Measurements from ENCODE around the gene MIGA2. TPM values are rescaled to one million over a fixed set of nuclear protein-coding genes. Genes with fewer than 3 reads are reported as not detected.

MIGA2 gene
- total and polyA plus RNA-seq, 2 of the 8 experiments (the other 6 are each of a cell fraction or from before 2014, with no cell fraction given) = 24.6 to 39.0 TPM

GRCh38 chr9:129012343-129012742 lies 24.1 kb upstream of the MIGA2 start:
- no peak overlapping the region for H3K4me2 ChIP-seq (ENCODE audit: insufficient read depth in 1 of 2, low read depth in 2 of 2, low read length in 2 of 2)
- H3K14ac ChIP-seq (ENCODE audit: insufficient read length) = no peak overlapping the region

More at GRCh38 chr9:129012343-129012742, 24.1 kb upstream of the MIGA2 start:
- Histone ChIP-seq H3K4ac (replicated peaks; ENCODE audit: insufficient read length, low read depth, low read length) (no peak overlapping the region), H3K9me3 (ENCODE audit: insufficient read depth in 2 of 2, low read depth in 1 of 2, low read length in 1 of 2) (no peaks in the 10 kb centered on the region), H3K56ac (replicated peaks; ENCODE audit: insufficient read length, low read depth, low read length) (no peak overlapping the region), H2BK15ac (ENCODE audit: low read length) (no peak overlapping the region), H2BK5ac (ENCODE audit: low read depth, low read length) (no peak overlapping the region), H3K27ac (ENCODE audit: low read depth, low read length) (no peak overlapping the region), H3K36me3 (ENCODE audit: control insufficient read depth in 2 of 4, insufficient read depth in 4 of 4, low read length in 3 of 4) (peaks cover 9 to 46% (median 24%) of the 10 kb centered on the region in 4 experiments; a peak in 7 of 8 replicates), H4K8ac (ENCODE audit: extremely low read depth, insufficient read depth, low read length) (no peak overlapping the region), H2BK120ac (replicated peaks; ENCODE audit: low read depth, low read length) (no peak overlapping the region), H4K91ac (replicated peaks; ENCODE audit: insufficient read length, low read length) (no peak overlapping the region), H3K4me1 (replicated peaks in 1 of 4; ENCODE audit: control insufficient read depth in 3 of 4, insufficient read depth in 4 of 4, low read length in 3 of 4) (no peaks in the 10 kb centered on the region), H2BK12ac (ENCODE audit: low read depth, low read length) (no peak overlapping the region), H3K79me1 (ENCODE audit: low read depth, low read length) (peaks cover 2% of the 10 kb centered on the region), H3K23ac (ENCODE audit: insufficient read length) (no peak overlapping the region), H2BK20ac (ENCODE audit: low read length) (no peak overlapping the region), H3K23me2 (ENCODE audit: low read depth, low read length) (no peaks in the 10 kb centered on the region), H3K27me3 (replicated peaks in 1 of 4; ENCODE audit: control insufficient read depth in 3 of 4, extremely low read depth in 1 of 4, insufficient read depth in 3 of 4, low read length in 3 of 4) (no peaks in the 10 kb centered on the region), H3K79me2 (ENCODE audit: control insufficient read depth in 1 of 2, insufficient read depth in 2 of 2, low read length in 2 of 2) (no peaks in the 10 kb centered on the region), H3K4me3 (ENCODE audit: extremely low read depth in 1 of 4, insufficient read depth in 2 of 4, low read depth in 3 of 4, low read length in 4 of 4) (no peak overlapping the region), H3K18ac (ENCODE audit: extremely low read depth, low read length) (no peak overlapping the region), H2AK5ac (ENCODE audit: low read depth, low read length) (no peak overlapping the region), H4K5ac (ENCODE audit: insufficient read length, low read depth, low read length) (no peak overlapping the region), H3K9ac (replicated peaks in 1 of 4; ENCODE audit: extremely low read depth in 1 of 4, low read depth in 3 of 4, low read length in 3 of 4) (no peak overlapping the region), H4K20me1 (replicated peaks in 1 of 2; ENCODE audit: control insufficient read depth in 1 of 2, insufficient read depth in 2 of 2, low read length in 2 of 2) (peaks cover 0 to 14% of the 10 kb centered on the region in 2 experiments), H2AFZ (ENCODE audit: low read length) (no peak overlapping the region)
- no peak for FAIRE-seq
- TF ChIP-seq JUN (IDR thresholded peaks at IDR 0.05; ENCODE audit: low read depth, low read length) (no peak), GABPA (IDR thresholded peaks at IDR 0.05; ENCODE audit: borderline replicate concordance, insufficient read depth, low read length) (no peak), TEAD4 (IDR thresholded peaks at IDR 0.05; ENCODE audit: low read depth, low read length) (no peak), POU5F1 (IDR thresholded peaks at IDR 0.05; ENCODE audit: low read depth, low read length) (no peak), ATF3 (IDR thresholded peaks at IDR 0.05; ENCODE audit: insufficient read depth, low read depth, low read length) (no peak), CBX5 (IDR thresholded peaks at IDR 0.05; ENCODE audit: low read depth, low read length) (no peak), NANOG (IDR thresholded peaks at IDR 0.05; ENCODE audit: insufficient read depth, low read depth, low read length, poor library complexity, severe bottlenecking) (no peak), CEBPB (IDR thresholded peaks at IDR 0.05; ENCODE audit: low read depth, low read length) (no peak), EZH2 (IDR thresholded peaks at IDR 0.05; ENCODE audit: low read depth, low read length, severe bottlenecking) (no peak), POLR2AphosphoS5 (IDR thresholded peaks at IDR 0.05; ENCODE audit: low read depth, low read length) (no peak), RAD21 (IDR thresholded peaks at IDR 0.05 in 1 of 2, conservative IDR thresholded peaks at IDR 0.05 in 1 of 2; ENCODE audit: low read depth in 2 of 2, low read length in 2 of 2) (no peak), TAF7 (optimal IDR thresholded peaks at IDR 0.05; ENCODE audit: borderline replicate concordance, low read depth, low read length) (no peak)
- CTCF ChIA-PET (ENCODE audit: partially characterized antibody) = interaction anchor here (1.0 kb wide), 1 partner anchor 16 kb away, joined by 3 read pairs; the partner anchor contains the start of gene SH3GLB2
- 83% methylated on average over 7 of the region's 7 CpGs; no CpG with 5 or more reads in 1 of the 2 experiments for WGBS, 2 experiments (ENCODE audit: extremely low coverage in 1 of 2, insufficient coverage in 1 of 2, insufficient read length in 1 of 2, insufficient replicate concordance in 2 of 2, low coverage in 1 of 2, low lambda C conversion rate in 2 of 2, missing lambda C conversion rate in 1 of 2)
- no peak for DNase-seq (ENCODE audit: low read depth in 1 of 2, low spot score in 2 of 2)
- POLR2A ChIA-PET (ENCODE audit: partially characterized antibody) = interaction anchor here (5.6 kb wide), 1 partner anchor 9 kb away, joined by 41 read pairs; no protein-coding TSS in a partner anchor

All from H1 (cell line).